ENCODE measurements around the gene FHAD1. TPM values are rescaled to one million over a fixed set of nuclear protein-coding genes. Genes with fewer than 3 reads are reported as not detected.

The FHAD1 gene
- total RNA-seq, 1 experiment from 2014 or later = 3.5 TPM

DNA sequence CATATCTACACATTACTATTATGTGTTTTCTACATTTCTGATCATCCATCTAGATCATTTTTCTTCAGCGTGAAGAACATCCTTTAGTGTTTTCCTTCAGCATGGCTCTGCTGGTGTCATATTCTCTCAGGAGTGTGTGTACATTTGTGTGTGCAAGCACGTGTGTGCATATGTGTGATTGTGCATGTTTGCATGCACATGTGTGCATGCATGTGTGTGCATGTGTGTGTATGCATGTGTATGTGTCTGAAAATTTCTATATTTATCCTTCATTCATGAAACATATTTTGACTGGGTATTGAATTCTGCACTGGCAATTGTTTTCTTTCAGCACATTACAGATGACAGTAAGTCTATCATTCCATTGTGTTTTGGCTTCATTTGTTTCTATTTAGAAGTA, 74.6 kb downstream of the FHAD1 start:
- RAD21 ChIA-PET (ENCODE audit: low non-redundant PET in 1 of 2, low total read pairs in 2 of 2, uncharacterized antibody in 2 of 2, unreplicated experiment in 2 of 2) = no interaction called here
- CTCF ChIA-PET = interaction anchor here (1.0 kb wide), 1 partner anchor 12 kb away, joined by 3 read pairs; no protein-coding TSS in a partner anchor
- Histone ChIP-seq H3K9ac (ENCODE audit: low read length) (no peak overlapping the region), H4K20me1 (ENCODE audit: insufficient read depth) (no peaks in the 10 kb centered on the region), H3K9me3 (ENCODE audit: control insufficient read depth in 1 of 2, insufficient read depth in 1 of 2, low read depth in 1 of 2, low read length in 2 of 2) (no peaks in the 10 kb centered on the region; a peak in 1 of 4 replicates), H3K9me2 (ENCODE audit: insufficient read depth) (no peaks in the 10 kb centered on the region), H3K4me1 (ENCODE audit: control insufficient read depth in 1 of 2, insufficient read depth in 2 of 2, low read length in 2 of 2) (peaks cover 4 to 33% of the 10 kb centered on the region in 2 experiments), H3K27ac (ENCODE audit: low read depth, low read length) (no peak overlapping the region), H3K4me2 (ENCODE audit: low read length) (no peak overlapping the region), H3K27me3 (ENCODE audit: insufficient read depth, low read length) (no peaks in the 10 kb centered on the region), H2AFZ (ENCODE audit: low read depth, low read length, poor library complexity, severe bottlenecking) (no peak overlapping the region), H3K4me3 (replicated peaks in 1 of 2; ENCODE audit: low read depth in 1 of 2, low read length in 2 of 2) (no peak overlapping the region), H3K79me2 (ENCODE audit: insufficient read depth, low read length) (no peaks in the 10 kb centered on the region), H3K36me3 (ENCODE audit: control insufficient read depth in 1 of 2, insufficient read depth in 2 of 2, low read length in 2 of 2) (0 out of 4 replicates have a peak, but pooled peaks cover 0 to 3% of the 10 kb centered on the region in 2 experiments)
- no peak for DNase-seq (ENCODE audit: low read depth, low spot score)
- POLR2A ChIA-PET = no interaction called here
- BruUV-seq (replicated peaks) = no TSS peak
- TF ChIP-seq ZFX (IDR thresholded peaks at IDR 0.05) = no peak
- no peak for TF ChIP-seq SIN3A (IDR thresholded peaks at IDR 0.05; ENCODE audit: low read depth)
- no peak for TF ChIP-seq JUND (IDR thresholded peaks at IDR 0.05)
- TF ChIP-seq RAD21 (IDR thresholded peaks at IDR 0.05; ENCODE audit: low read depth) = no peak
- TF ChIP-seq SRF (IDR thresholded peaks at IDR 0.05; ENCODE audit: low read depth) = no peak
- no peak for TF ChIP-seq EZH2phosphoT487 (IDR thresholded peaks at IDR 0.05; ENCODE audit: borderline replicate concordance)
- TF ChIP-seq CEBPB (IDR thresholded peaks at IDR 0.05; ENCODE audit: low read depth) = no peak
- TF ChIP-seq, protein P1, sequence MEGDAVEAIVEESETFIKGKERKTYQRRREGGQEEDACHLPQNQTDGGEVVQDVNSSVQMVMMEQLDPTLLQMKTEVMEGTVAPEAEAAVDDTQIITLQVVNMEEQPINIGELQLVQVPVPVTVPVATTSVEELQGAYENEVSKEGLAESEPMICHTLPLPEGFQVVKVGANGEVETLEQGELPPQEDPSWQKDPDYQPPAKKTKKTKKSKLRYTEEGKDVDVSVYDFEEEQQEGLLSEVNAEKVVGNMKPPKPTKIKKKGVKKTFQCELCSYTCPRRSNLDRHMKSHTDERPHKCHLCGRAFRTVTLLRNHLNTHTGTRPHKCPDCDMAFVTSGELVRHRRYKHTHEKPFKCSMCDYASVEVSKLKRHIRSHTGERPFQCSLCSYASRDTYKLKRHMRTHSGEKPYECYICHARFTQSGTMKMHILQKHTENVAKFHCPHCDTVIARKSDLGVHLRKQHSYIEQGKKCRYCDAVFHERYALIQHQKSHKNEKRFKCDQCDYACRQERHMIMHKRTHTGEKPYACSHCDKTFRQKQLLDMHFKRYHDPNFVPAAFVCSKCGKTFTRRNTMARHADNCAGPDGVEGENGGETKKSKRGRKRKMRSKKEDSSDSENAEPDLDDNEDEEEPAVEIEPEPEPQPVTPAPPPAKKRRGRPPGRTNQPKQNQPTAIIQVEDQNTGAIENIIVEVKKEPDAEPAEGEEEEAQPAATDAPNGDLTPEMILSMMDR (IDR thresholded peaks at IDR 0.05 in 2 of 3, conservative IDR thresholded peaks at IDR 0.05 in 1 of 3; ENCODE audit: borderline replicate concordance in 1 of 3, insufficient read depth in 1 of 3, low read depth in 2 of 3, low read length in 2 of 3) = no peak
- TF ChIP-seq, protein P2, sequence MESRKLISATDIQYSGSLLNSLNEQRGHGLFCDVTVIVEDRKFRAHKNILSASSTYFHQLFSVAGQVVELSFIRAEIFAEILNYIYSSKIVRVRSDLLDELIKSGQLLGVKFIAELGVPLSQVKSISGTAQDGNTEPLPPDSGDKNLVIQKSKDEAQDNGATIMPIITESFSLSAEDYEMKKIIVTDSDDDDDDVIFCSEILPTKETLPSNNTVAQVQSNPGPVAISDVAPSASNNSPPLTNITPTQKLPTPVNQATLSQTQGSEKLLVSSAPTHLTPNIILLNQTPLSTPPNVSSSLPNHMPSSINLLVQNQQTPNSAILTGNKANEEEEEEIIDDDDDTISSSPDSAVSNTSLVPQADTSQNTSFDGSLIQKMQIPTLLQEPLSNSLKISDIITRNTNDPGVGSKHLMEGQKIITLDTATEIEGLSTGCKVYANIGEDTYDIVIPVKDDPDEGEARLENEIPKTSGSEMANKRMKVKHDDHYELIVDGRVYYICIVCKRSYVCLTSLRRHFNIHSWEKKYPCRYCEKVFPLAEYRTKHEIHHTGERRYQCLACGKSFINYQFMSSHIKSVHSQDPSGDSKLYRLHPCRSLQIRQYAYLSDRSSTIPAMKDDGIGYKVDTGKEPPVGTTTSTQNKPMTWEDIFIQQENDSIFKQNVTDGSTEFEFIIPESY (IDR thresholded peaks at IDR 0.05; ENCODE audit: extremely low read depth, insufficient replicate concordance, low read length) = no peak
- no peak for TF ChIP-seq EGR1 (IDR thresholded peaks at IDR 0.05; ENCODE audit: low read depth)
- no peak for TF ChIP-seq EZH2 (IDR thresholded peaks at IDR 0.05)
- no peak for TF ChIP-seq POLR2AphosphoS5 (IDR thresholded peaks at IDR 0.05; ENCODE audit: low read depth, low read length)
- TF ChIP-seq, protein P3, sequence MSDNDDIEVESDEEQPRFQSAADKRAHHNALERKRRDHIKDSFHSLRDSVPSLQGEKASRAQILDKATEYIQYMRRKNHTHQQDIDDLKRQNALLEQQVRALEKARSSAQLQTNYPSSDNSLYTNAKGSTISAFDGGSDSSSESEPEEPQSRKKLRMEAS (IDR thresholded peaks at IDR 0.05) = no peak
- no peak for TF ChIP-seq TCF7L2 (IDR thresholded peaks at IDR 0.05; ENCODE audit: borderline replicate concordance, extremely low read depth, insufficient read depth, insufficient read length)
- TF ChIP-seq ZNF274 (IDR thresholded peaks at IDR 0.05; ENCODE audit: low read depth, low read length) = no peak
- TF ChIP-seq POLR2A (IDR thresholded peaks at IDR 0.05; ENCODE audit: borderline replicate concordance, extremely low read depth, insufficient read depth, insufficient read length) = no peak
- TF ChIP-seq SP1 (IDR thresholded peaks at IDR 0.05; ENCODE audit: low read depth) = no peak
- TF ChIP-seq ELF1 (IDR thresholded peaks at IDR 0.05; ENCODE audit: borderline replicate concordance, low read depth) = no peak
- intact Hi-C loops (cut with micrococcal nuclease) = loop anchor here (5.0 kb wide), 1 partner anchor 96 kb away; no protein-coding TSS in a partner anchor
- no peak for ATAC-seq

Measured in HCT116 (cell line).